Endothelial cell of hepatic sinusoid (primary cell): Measurements from ENCODE around the gene TMPRSS11A.

Source experiments
- in situ Hi-C: cut with HindIII; loops from 2 replicates; pipeline ENCODE4 v1.10.0; 2017; ENCODE audit warnings: low sequenced_read_pairs

Gene TMPRSS11A

GRCh38 chr4:67874986-67875385 is 88.3 kb downstream of the TMPRSS11A start:
- in situ Hi-C loops, result no loop called here

GRCh38 chr4:67873116-67873515 is 90.2 kb downstream of the TMPRSS11A start:
- in situ Hi-C loops, result no loop called here

GRCh38 chr4:67871867-67872266 is 91.4 kb downstream of the TMPRSS11A start:
- in situ Hi-C loops, result no loop called here

GRCh38 chr4:67869580-67870190 is 93.6 kb downstream of the TMPRSS11A start:
- in situ Hi-C loops, result no loop called here

- in situ Hi-C loops, result no loop called here
These were observed 101.8 kb downstream of the TMPRSS11A start for GRCh38 chr4:67861513-67861912.
